ENCODE data around the gene HOXC11.

Gene HOXC11

GRCh38 chr12:54024127-54024526 is 51.2 kb downstream of the HOXC11 start:
- TF ChIP-seq CTCF (IDR thresholded peaks at IDR 0.05; ENCODE audit: low read depth, low read length) = no peak
- H3K4me3 ChIP-seq (ENCODE audit: low read depth, low read length) = no peak overlapping the region

- TF ChIP-seq CTCF (IDR thresholded peaks at IDR 0.05; ENCODE audit: low read depth, low read length) = no peak
These were observed 51.8 kb downstream of the HOXC11 start for GRCh38 chr12:54024581-54025305.

GRCh38 chr12:54025499-54026405 is 52.8 kb downstream of the HOXC11 start:
- no peak for TF ChIP-seq CTCF (IDR thresholded peaks at IDR 0.05; ENCODE audit: low read depth, low read length)

More at GRCh38 chr12:54024581-54025305, 51.8 kb downstream of the HOXC11 start:
- H3K4me3 ChIP-seq (ENCODE audit: low read depth, low read length) = no peak overlapping the region

GRCh38 chr12:54026640-54027441 is 53.9 kb downstream of the HOXC11 start:
- no peak for TF ChIP-seq CTCF (IDR thresholded peaks at IDR 0.05; ENCODE audit: low read depth, low read length)
- H3K4me3 ChIP-seq (ENCODE audit: low read depth, low read length) = no peak overlapping the region

More at GRCh38 chr12:54025499-54026405, 52.8 kb downstream of the HOXC11 start:
- H3K4me3 ChIP-seq (ENCODE audit: low read depth, low read length) = no peak overlapping the region

All from WI38 (cell line).